Spleen (tissue), 7 donors: ENCODE data around the gene TUBB8.

ENCODE experiments used
- POLR2A ChIP-seq, 3 donors: fragments of 450-650 bp; IDR thresholded peaks; one replicate each; pipeline ENCODE4 v1.5.1; 2017; ENCODE audit warnings: antibody characterized with exemption in 3 of 3, mild to moderate bottlenecking in 1 of 3
- TF ChIP-seq, protein P1 (sequence below), 11 experiments: fragments of 200-600 bp in 7 of 11; fragments of 450-650 bp in 4 of 11; sonication (generic) in 4 of 11; IDR thresholded peaks in 8 of 11; conservative IDR thresholded peaks in 3 of 11; 1 replicate in 7 of 11; 2 replicates in 4 of 11; pipeline versions ENCODE4 v1.4.0 to v1.8.0; 2016 to 2021; ENCODE audit warnings: antibody characterized with exemption in 11 of 11, inconsistent platforms in 4 of 11, mild to moderate bottlenecking in 1 of 11
- donor health status: DM: no; HTN: no; CAD: no; lungs with moderate emphysema.
- donor health status: DM: no; HTN: no; CAD: no.
- donor health status: DM: no; HTN: no; CAD: no.

DNA sequence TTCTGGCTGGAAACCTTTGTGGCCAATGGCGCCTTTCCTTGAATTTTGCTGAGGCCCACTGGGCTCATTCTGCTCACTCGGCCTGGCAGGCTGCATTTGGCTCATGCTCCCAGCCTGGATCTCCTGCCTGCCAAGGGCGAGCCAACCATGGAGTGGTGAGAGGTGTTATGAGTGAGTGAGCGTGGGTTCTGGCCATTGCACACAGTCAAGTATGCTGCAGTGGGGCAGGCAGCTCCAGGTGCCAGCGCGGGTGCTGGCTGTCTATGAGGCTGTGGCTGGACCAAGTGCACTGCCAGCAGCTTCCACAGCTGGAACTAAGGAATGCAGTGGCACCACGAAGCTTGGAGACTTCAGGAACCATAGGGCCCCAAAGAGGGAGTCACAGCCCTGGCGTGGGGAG lies 42.2 kb upstream of the TUBB8 start:
- TF ChIP-seq, protein P1, sequence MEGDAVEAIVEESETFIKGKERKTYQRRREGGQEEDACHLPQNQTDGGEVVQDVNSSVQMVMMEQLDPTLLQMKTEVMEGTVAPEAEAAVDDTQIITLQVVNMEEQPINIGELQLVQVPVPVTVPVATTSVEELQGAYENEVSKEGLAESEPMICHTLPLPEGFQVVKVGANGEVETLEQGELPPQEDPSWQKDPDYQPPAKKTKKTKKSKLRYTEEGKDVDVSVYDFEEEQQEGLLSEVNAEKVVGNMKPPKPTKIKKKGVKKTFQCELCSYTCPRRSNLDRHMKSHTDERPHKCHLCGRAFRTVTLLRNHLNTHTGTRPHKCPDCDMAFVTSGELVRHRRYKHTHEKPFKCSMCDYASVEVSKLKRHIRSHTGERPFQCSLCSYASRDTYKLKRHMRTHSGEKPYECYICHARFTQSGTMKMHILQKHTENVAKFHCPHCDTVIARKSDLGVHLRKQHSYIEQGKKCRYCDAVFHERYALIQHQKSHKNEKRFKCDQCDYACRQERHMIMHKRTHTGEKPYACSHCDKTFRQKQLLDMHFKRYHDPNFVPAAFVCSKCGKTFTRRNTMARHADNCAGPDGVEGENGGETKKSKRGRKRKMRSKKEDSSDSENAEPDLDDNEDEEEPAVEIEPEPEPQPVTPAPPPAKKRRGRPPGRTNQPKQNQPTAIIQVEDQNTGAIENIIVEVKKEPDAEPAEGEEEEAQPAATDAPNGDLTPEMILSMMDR (IDR thresholded peaks at IDR 0.05 in 8 of 11, conservative IDR thresholded peaks at IDR 0.05 in 3 of 11): no peak
- no peak for TF ChIP-seq POLR2A (IDR thresholded peaks at IDR 0.05)
